Ascending aorta (tissue), 2 donors: ENCODE measurements around the gene AKNA. TPM values are rescaled to one million over a fixed set of nuclear protein-coding genes. Genes with fewer than 3 reads are reported as not detected.
A peak's percentile ranks its signal among the peaks of the same experiment; 100 is the strongest.

Experiments
- DNase-seq, 2 donors: peaks; one replicate each; pipeline ENCODE4 v3.0.0-alpha.2; 2019; ENCODE audit warnings: low spot score in 2 of 2
- H3K27ac ChIP-seq, 2 donors: fragments of 200-600 bp; sonication (generic); one replicate each; pipeline ENCODE4 v1.5.1; 2016 to 2017; ENCODE audit warnings: mild to moderate bottlenecking in 1 of 2
- H3K27me3 ChIP-seq: fragments of 200-600 bp; sonication (generic); one replicate; pipeline ENCODE4 v1.5.1; 2017
- H3K36me3 ChIP-seq, 2 donors: fragments of 200-600 bp; sonication (generic); one replicate each; pipeline ENCODE4 v1.5.1; 2016
- H3K4me1 ChIP-seq, 2 donors: fragments of 200-600 bp; sonication (generic); one replicate each; pipeline ENCODE4 v1.5.1; 2016 to 2017; ENCODE audit warnings: mild to moderate bottlenecking in 1 of 2
- H3K4me3 ChIP-seq, 2 donors: fragments of 200-600 bp; sonication (generic); one replicate each; pipeline ENCODE4 v1.5.1; 2016 to 2017; ENCODE audit warnings: mild to moderate bottlenecking in 1 of 2
- H3K9me3 ChIP-seq, 2 donors: fragments of 200-600 bp; sonication (generic); one replicate each; pipeline ENCODE4 v1.5.1; 2016
- CTCF ChIP-seq, 3 experiments: fragments of 200-600 bp in 2 of 3; fragments of 450-650 bp in 1 of 3; sonication (generic) in 2 of 3; IDR thresholded peaks; one replicate each; pipeline ENCODE4 v1.5.1; 2016 to 2019; ENCODE audit warnings: antibody characterized with exemption in 3 of 3, mild to moderate bottlenecking in 1 of 3, moderate library complexity in 1 of 3
- intact Hi-C: fragments of 100-400 bp; cut with DNase I; formaldehyde crosslinking; loops from one replicate; pipeline ENCODE4 v1.15.1; 2023
- total RNA-seq: library from RNA; depleted of rRNA; stranded (reverse); fragments of >200 nt; gene quantifications from one replicate; pipeline ENCODE4 v1.1.0, GENCODE V29; 2016

AKNA gene
- total RNA-seq, 1 donor from 2014 or later, result 87.9 TPM

- Histone ChIP-seq H3K36me3 (peaks cover 70 to 83% of the 10 kb centered on the region in 2 donors), H3K4me3 (no peak overlapping the region), H3K9me3 (no peaks in the 10 kb centered on the region), H3K27ac (no peak overlapping the region), H3K27me3 (no peaks in the 10 kb centered on the region), H3K4me1 (peaks cover 0 to 10% of the 10 kb centered on the region in 2 donors)
- intact Hi-C loops, result no loop called here
- DNase-seq, result peak in 1 of 2 donors; percentile 58
- TF ChIP-seq CTCF (IDR thresholded peaks at IDR 0.05), result no peak
Measured at GRCh38 chr9:114362394-114362793, 25.4 kb downstream of the AKNA start.

GRCh38 chr9:114361542-114361941 lies 26.2 kb downstream of the AKNA start:
- TF ChIP-seq CTCF (IDR thresholded peaks at IDR 0.05), result no peak
- peaks cover 78 to 85% of the 10 kb centered on the region in 2 donors for H3K36me3 ChIP-seq
- intact Hi-C loops, result no loop called here
- no peak for DNase-seq
- H3K4me3 ChIP-seq, result no peak overlapping the region
- no peak overlapping the region for H3K27ac ChIP-seq
- H3K9me3 ChIP-seq, result no peaks in the 10 kb centered on the region
- H3K4me1 ChIP-seq, result peaks cover 0 to 7% of the 10 kb centered on the region in 2 donors
- no peaks in the 10 kb centered on the region for H3K27me3 ChIP-seq

- H3K9me3 ChIP-seq, result no peaks in the 10 kb centered on the region
- H3K27me3 ChIP-seq, result no peaks in the 10 kb centered on the region
- no peak for DNase-seq
- no peak overlapping the region for H3K27ac ChIP-seq
- intact Hi-C loops, result no loop called here
- H3K4me3 ChIP-seq, result no peak overlapping the region
- peaks cover 95 to 98% of the 10 kb centered on the region in 2 donors for H3K36me3 ChIP-seq
- no peaks in the 10 kb centered on the region for H3K4me1 ChIP-seq
- TF ChIP-seq CTCF (IDR thresholded peaks at IDR 0.05), result no peak
Measured at GRCh38 chr9:114359801-114360200, 28.0 kb downstream of the AKNA start.

GRCh38 chr9:114357911-114358328 lies 29.9 kb downstream of the AKNA start:
- DNase-seq, result no peak
- peaks cover 90 to 98% of the 10 kb centered on the region in 2 donors for H3K36me3 ChIP-seq
- H3K27me3 ChIP-seq, result no peaks in the 10 kb centered on the region
- intact Hi-C loops, result no loop called here
- H3K27ac ChIP-seq, result no peak overlapping the region
- no peaks in the 10 kb centered on the region for H3K4me1 ChIP-seq
- H3K4me3 ChIP-seq, result no peak overlapping the region
- no peak for TF ChIP-seq CTCF (IDR thresholded peaks at IDR 0.05)
- H3K9me3 ChIP-seq, result no peaks in the 10 kb centered on the region

- TF ChIP-seq CTCF (IDR thresholded peaks at IDR 0.05), result no peak
- intact Hi-C loops, result no loop called here
- no peak for DNase-seq
- no peaks in the 10 kb centered on the region for H3K4me1 ChIP-seq
- no peak overlapping the region for H3K27ac ChIP-seq
- no peaks in the 10 kb centered on the region for H3K9me3 ChIP-seq
- no peak overlapping the region for H3K4me3 ChIP-seq
- no peaks in the 10 kb centered on the region for H3K27me3 ChIP-seq
- peaks cover 89 to 92% of the 10 kb centered on the region in 2 donors for H3K36me3 ChIP-seq
Measured at GRCh38 chr9:114357360-114357759, 30.4 kb downstream of the AKNA start.

GRCh38 chr9:114356792-114357191 lies 31.0 kb downstream of the AKNA start:
- Histone ChIP-seq H3K4me1 (no peaks in the 10 kb centered on the region), H3K9me3 (no peaks in the 10 kb centered on the region), H3K4me3 (no peak overlapping the region), H3K27me3 (no peaks in the 10 kb centered on the region), H3K36me3 (peaks cover 87 to 91% of the 10 kb centered on the region in 2 donors), H3K27ac (no peak overlapping the region)
- TF ChIP-seq CTCF (IDR thresholded peaks at IDR 0.05), result no peak
- intact Hi-C loops, result no loop called here
- no peak for DNase-seq
